Left lung (tissue), 10 donors: Measurements from ENCODE around the gene ADAM12. TPM values are rescaled to one million over a fixed set of nuclear protein-coding genes. Genes with fewer than 3 reads are reported as not detected.

Experiments used
- ATAC-seq: fragments of 200-7000 bp; cut with Tn5 transposase; one replicate; pipeline ENCODE4 v1.9.1; 2020; ENCODE audit warnings: moderate library complexity
- DNase-seq, 4 donors: peaks; one replicate each; pipeline ENCODE4 v3.0.0-alpha.2; 2013 to 2020
- H3K27ac ChIP-seq, 2 donors: fragments of 200-600 bp; sonication (generic) in 1 of 2; one replicate each; pipeline versions ENCODE4 v1.5.0 to v1.8.0; 2020 to 2021
- H3K27me3 ChIP-seq, 2 donors: fragments of 200-600 bp; sonication (generic) in 1 of 2; one replicate each; pipeline versions ENCODE4 v1.5.0 to v1.8.0; 2020 to 2021
- H3K36me3 ChIP-seq, 2 donors: fragments of 200-600 bp; sonication (generic) in 1 of 2; one replicate each; pipeline versions ENCODE4 v1.5.0 to v1.8.0; 2020 to 2021
- H3K4me1 ChIP-seq, 2 donors: fragments of 200-600 bp; one replicate each; pipeline ENCODE4 v1.8.0; 2021
- H3K4me3 ChIP-seq, 2 donors: fragments of 200-600 bp; sonication (generic) in 1 of 2; one replicate each; pipeline versions ENCODE4 v1.5.0 to v1.8.0; 2020 to 2021; ENCODE audit warnings: mild to moderate bottlenecking in 1 of 2
- H3K9me3 ChIP-seq, 2 donors: fragments of 200-600 bp; sonication (generic) in 1 of 2; one replicate each; pipeline versions ENCODE4 v1.5.0 to v1.8.0; 2020 to 2021
- intact Hi-C, 2 donors: fragments of 100-400 bp; cut with DNase I; formaldehyde crosslinking; loops; one replicate each; pipeline versions ENCODE4 v1.11.2 to v1.14.2; 2022
- polyA plus RNA-seq, 6 donors: library from polyadenylated mRNA; unstranded; fragments of 120-200 nt; gene quantifications; one replicate each; pipeline ENCODE4 v1.2.1, GENCODE V29; 2013; ENCODE audit not compliant: insufficient read length in 6 of 6
- total RNA-seq, 2 donors: library from RNA; stranded (reverse); fragmentation: NEBNext Ultra II Directional; extraction: Animal tissue kit (Norgen Biotek cat#: 25700); gene quantifications; one replicate each; pipeline ENCODE4 v1.2.1, GENCODE V29; 2021
- TF ChIP-seq, protein P1 (sequence below), 2 donors: fragments of 200-600 bp; sonication (generic) in 1 of 2; IDR thresholded peaks; one replicate each; pipeline versions ENCODE4 v1.5.0 to v1.8.0; 2021; ENCODE audit warnings: antibody characterized with exemption in 2 of 2
- donor health status: DM: no; HTN: yes; CAD: no.
- donor health status: DM: no; HTN: no; CAD: no.

Gene ADAM12
- total and polyA plus RNA-seq, 8 donors = 2.6 to 22.4 (median 10.7) TPM

DNA sequence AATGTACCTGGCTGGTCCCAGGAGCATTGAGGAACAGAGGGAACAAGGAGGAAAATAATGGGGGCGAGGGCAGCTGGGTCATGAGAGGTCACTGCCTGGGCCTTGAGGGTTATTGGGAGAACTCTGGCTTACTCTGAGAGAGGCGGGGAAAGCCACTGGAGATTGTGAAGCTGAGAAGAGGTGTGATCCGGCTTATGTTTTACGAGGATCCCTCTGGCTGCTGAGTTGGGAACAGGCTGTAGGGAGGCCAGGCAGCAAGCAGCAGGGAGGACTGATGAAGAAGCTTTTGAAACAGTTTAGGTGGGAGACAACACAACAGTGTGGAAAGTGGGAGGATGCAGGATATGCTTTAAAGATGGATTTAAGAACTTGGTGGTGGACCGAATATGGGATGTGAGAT is 404.6 kb downstream of the ADAM12 start:
- Histone ChIP-seq H3K27me3 (no peaks in the 10 kb centered on the region), H3K4me1 (no peaks in the 10 kb centered on the region), H3K36me3 (no peaks in the 10 kb centered on the region), H3K27ac (no peak overlapping the region), H3K4me3 (no peak overlapping the region), H3K9me3 (no peaks in the 10 kb centered on the region)
- DNase-seq (no peak), ATAC-seq (no peak)
- intact Hi-C loops = loop anchor here in 1 of 2 donors (5.0 to 10.0 kb wide), 2 partner anchors 401 to 529 kb away; partner anchors contain the start of gene ADAM12
- TF ChIP-seq, protein P1, sequence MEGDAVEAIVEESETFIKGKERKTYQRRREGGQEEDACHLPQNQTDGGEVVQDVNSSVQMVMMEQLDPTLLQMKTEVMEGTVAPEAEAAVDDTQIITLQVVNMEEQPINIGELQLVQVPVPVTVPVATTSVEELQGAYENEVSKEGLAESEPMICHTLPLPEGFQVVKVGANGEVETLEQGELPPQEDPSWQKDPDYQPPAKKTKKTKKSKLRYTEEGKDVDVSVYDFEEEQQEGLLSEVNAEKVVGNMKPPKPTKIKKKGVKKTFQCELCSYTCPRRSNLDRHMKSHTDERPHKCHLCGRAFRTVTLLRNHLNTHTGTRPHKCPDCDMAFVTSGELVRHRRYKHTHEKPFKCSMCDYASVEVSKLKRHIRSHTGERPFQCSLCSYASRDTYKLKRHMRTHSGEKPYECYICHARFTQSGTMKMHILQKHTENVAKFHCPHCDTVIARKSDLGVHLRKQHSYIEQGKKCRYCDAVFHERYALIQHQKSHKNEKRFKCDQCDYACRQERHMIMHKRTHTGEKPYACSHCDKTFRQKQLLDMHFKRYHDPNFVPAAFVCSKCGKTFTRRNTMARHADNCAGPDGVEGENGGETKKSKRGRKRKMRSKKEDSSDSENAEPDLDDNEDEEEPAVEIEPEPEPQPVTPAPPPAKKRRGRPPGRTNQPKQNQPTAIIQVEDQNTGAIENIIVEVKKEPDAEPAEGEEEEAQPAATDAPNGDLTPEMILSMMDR (IDR thresholded peaks at IDR 0.05) = no peak

DNA sequence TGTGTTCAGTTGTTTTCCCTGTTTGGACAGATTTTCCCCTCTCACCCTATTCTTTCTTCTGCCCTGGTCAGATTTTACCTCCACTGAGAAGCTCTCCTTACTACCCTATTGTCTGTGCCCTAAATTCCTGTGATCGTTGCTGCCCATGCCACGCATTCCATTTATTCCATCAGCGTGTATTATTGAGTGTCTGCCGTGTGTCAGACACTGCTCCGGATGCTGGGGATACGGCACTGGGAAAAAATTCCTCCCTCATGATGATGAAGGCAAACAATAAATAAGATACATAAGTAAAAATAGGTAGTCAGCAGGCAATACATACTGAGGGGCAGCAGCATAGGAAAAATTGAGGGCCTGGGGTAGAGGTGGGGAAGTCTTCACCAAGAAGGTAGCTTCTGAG is 405.1 kb downstream of the ADAM12 start:
- intact Hi-C loops = loop anchor here in 1 of 2 donors (5.0 to 10.0 kb wide), 2 partner anchors 402 to 529 kb away; partner anchors contain the start of gene ADAM12
- ATAC-seq (no peak), DNase-seq (no peak)
- H3K4me1 ChIP-seq = no peaks in the 10 kb centered on the region
- no peak overlapping the region for H3K27ac ChIP-seq
- TF ChIP-seq, protein P1 (IDR thresholded peaks at IDR 0.05) = no peak
- no peaks in the 10 kb centered on the region for H3K27me3 ChIP-seq
- no peak overlapping the region for H3K4me3 ChIP-seq
- H3K36me3 ChIP-seq = no peaks in the 10 kb centered on the region
- H3K9me3 ChIP-seq = no peaks in the 10 kb centered on the region

DNA sequence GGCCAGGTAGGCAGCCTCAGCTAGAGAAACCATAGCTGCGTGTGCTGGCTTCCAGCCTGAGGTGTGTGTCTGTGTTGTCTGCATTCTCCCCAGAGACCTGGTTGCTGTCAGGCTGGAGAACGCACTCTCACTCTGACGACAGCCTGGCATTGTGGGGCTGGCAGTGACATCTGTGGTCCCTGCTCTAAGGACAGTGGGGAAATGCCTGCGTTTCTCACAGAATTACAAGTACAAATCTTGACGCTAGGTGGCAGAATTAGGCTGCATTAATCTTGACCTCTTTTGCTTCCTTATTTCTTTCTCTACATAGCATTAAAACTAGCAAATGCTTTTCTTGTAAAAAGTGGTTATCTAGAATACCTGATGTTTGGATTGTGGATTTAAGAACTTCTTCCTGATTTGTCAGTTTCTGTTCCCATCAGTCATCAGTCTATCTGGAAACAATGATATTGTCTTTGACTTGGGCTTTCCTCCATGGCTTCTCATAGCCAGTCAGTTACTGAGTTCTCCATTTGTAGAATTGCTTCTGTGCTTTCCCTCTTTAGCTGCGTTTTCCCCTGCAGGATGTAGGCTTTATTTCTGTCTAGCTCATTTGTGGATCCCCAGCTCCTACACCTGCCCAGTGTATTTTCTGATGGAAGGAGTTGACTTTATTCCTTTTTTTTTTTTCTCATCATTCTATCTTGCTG is 405.9 kb downstream of the ADAM12 start:
- no peak overlapping the region for H3K4me3 ChIP-seq
- peak; percentile 91 for ATAC-seq
- H3K27me3 ChIP-seq = no peaks in the 10 kb centered on the region
- TF ChIP-seq, protein P1 (IDR thresholded peaks at IDR 0.05) = peak; percentile 50 to 73
- no peak overlapping the region for H3K27ac ChIP-seq
- no peaks in the 10 kb centered on the region for H3K4me1 ChIP-seq
- H3K36me3 ChIP-seq = no peaks in the 10 kb centered on the region
- peak in 2 of 4 donors; percentile 72 to 79 for DNase-seq
- intact Hi-C loops = loop anchor here in 1 of 2 donors (5.0 to 10.0 kb wide), 2 partner anchors 402 to 530 kb away; partner anchors contain the start of gene ADAM12
- H3K9me3 ChIP-seq = no peaks in the 10 kb centered on the region

DNA sequence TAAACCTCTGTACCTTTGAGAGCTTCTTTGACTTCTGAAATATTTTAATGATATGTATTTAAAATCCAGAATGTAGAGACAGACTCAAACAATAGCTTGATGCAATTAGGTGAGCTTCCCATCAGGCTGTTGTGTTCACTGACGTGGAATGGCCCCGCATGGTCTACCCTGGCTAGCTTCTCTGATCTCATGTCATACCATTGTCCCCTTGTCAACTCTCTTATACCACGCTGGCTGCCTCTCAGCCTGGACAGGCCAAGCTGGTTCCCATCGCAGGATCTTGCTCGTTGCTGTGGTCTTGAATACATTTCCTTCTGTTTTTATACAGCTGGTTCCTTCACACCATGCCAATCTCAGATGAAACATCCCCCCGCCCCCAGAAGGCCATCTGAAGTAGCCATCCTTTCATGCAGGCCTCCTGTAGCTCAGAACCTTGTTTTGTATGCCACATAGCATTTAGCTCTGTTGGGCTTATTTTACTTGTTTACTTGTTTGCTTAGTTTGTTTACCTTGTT is 407.7 kb downstream of the ADAM12 start:
- no peaks in the 10 kb centered on the region for H3K36me3 ChIP-seq
- H3K27ac ChIP-seq = no peak overlapping the region
- intact Hi-C loops = loop anchor here in 1 of 2 donors (5.0 to 10.0 kb wide), 2 partner anchors 404 to 532 kb away; partner anchors contain the start of gene ADAM12
- no peaks in the 10 kb centered on the region for H3K27me3 ChIP-seq
- no peak for ATAC-seq
- H3K4me1 ChIP-seq = no peaks in the 10 kb centered on the region
- H3K4me3 ChIP-seq = no peak overlapping the region
- no peaks in the 10 kb centered on the region for H3K9me3 ChIP-seq
- no peak for DNase-seq
- TF ChIP-seq, protein P1 (IDR thresholded peaks at IDR 0.05) = no peak

DNA sequence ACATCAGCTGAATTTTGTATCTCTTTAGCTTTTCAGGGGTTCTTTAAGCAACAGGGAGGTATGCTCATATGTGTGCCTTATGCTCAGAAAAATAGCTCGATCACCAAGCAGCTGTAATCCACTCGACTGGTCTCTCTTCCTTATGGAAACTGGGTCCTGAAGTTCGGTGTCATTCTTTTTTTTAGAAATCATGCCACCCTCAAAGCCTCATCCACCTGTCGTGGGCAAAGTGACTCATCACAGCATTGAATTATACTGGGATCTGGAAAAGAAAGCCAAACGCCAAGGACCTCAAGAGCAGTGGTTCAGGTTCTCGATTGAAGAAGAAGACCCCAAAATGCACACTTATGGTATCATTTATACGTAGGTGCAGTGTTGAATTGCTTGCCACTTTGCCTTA is 408.3 kb downstream of the ADAM12 start:
- H3K4me3 ChIP-seq = no peak overlapping the region
- DNase-seq (no peak), ATAC-seq (no peak)
- H3K27ac ChIP-seq = no peak overlapping the region
- no peaks in the 10 kb centered on the region for H3K9me3 ChIP-seq
- H3K36me3 ChIP-seq = no peaks in the 10 kb centered on the region
- no peaks in the 10 kb centered on the region for H3K4me1 ChIP-seq
- TF ChIP-seq, protein P1 (IDR thresholded peaks at IDR 0.05) = no peak
- H3K27me3 ChIP-seq = no peaks in the 10 kb centered on the region
- intact Hi-C loops = loop anchor here in 1 of 2 donors (5.0 to 10.0 kb wide), 2 partner anchors 405 to 532 kb away; partner anchors contain the start of gene ADAM12
